ENCODE data around the gene ZBTB7C.

- no peak for TF ChIP-seq CTCF (conservative IDR thresholded peaks at IDR 0.05; ENCODE audit: low read depth, low read length)
- TF ChIP-seq EZH2 (IDR thresholded peaks at IDR 0.05; ENCODE audit: borderline replicate concordance, low read depth, low read length, poor library complexity, severe bottlenecking), result no peak
Observed at GRCh38 chr18:48391868-48392267, 17.3 kb downstream of the ZBTB7C start.
